OCI-LY1 (cell line): ENCODE results near the gene EXOSC2.

Source experiments
- H2AFZ ChIP-seq: fragments of 200-600 bp; sonication (generic), shearing (Covaris generic); 2 replicates; pipeline ENCODE4 v1.6.0; 2014; ENCODE audit warnings: antibody characterized with exemption, mild to moderate bottlenecking, low read length
- H3F3A ChIP-seq: fragments of 200-600 bp; sonication (generic), shearing (Covaris generic); 2 replicates; pipeline ENCODE4 v1.6.0; 2014; ENCODE audit warnings: mild to moderate bottlenecking, antibody characterized with exemption, low read length, moderate library complexity; ENCODE audit not compliant: insufficient read depth
- H3K27ac ChIP-seq: fragments of 200-600 bp; sonication (generic); 2 replicates; pipeline ENCODE4 v1.5.1; 2014; ENCODE audit warnings: low read length, mixed run types, mild to moderate bottlenecking, low read depth; ENCODE audit not compliant: poor library complexity, severe bottlenecking
- H3K27me3 ChIP-seq: fragments of 200-600 bp; sonication (generic); 2 replicates; pipeline ENCODE4 v1.6.0; 2014; ENCODE audit warnings: antibody characterized with exemption, mild to moderate bottlenecking, low read length, moderate library complexity; ENCODE audit not compliant: insufficient read depth
- H3K36me3 ChIP-seq: fragments of 200-600 bp; sonication (generic); 2 replicates; pipeline ENCODE4 v1.6.1; 2014; ENCODE audit warnings: mild to moderate bottlenecking, antibody characterized with exemption, low read length, moderate library complexity, mixed read lengths; ENCODE audit not compliant: insufficient read depth
- H3K4me1 ChIP-seq: fragments of 200-600 bp; sonication (generic); 2 replicates; pipeline ENCODE4 v1.5.1; 2014; ENCODE audit warnings: mild to moderate bottlenecking, low read length, moderate library complexity; ENCODE audit not compliant: insufficient read depth, severe bottlenecking
- H3K4me2 ChIP-seq: fragments of 200-600 bp; sonication (generic), shearing (Covaris generic); 2 replicates; pipeline ENCODE4 v1.6.1; 2014; ENCODE audit warnings: low read length
- H3K4me3 ChIP-seq: fragments of 200-600 bp; sonication (generic); 2 replicates; pipeline ENCODE4 v1.5.1; 2014; ENCODE audit warnings: low read length, low read depth, mild to moderate bottlenecking, mixed read lengths; ENCODE audit not compliant: poor library complexity, severe bottlenecking
- H3K79me2 ChIP-seq: fragments of 200-600 bp; shearing (Covaris generic); 2 replicates; pipeline ENCODE4 v1.6.1; 2016; ENCODE audit warnings: mixed run types, low read length, mixed read lengths; ENCODE audit not compliant: insufficient read depth
- H3K9ac ChIP-seq: fragments of 200-600 bp; sonication (generic), shearing (Covaris generic); 2 replicates; pipeline ENCODE4 v1.6.1; 2014; ENCODE audit warnings: mild to moderate bottlenecking, low read length, mixed read lengths
- H3K9me2 ChIP-seq: fragments of 200-600 bp; sonication (generic), shearing (Covaris generic); 2 replicates; pipeline ENCODE4 v1.6.1; 2014; ENCODE audit warnings: low read depth, mild to moderate bottlenecking, low read length, mixed read lengths
- H3K9me3 ChIP-seq: fragments of 200-600 bp; shearing (Covaris generic); 2 replicates; pipeline ENCODE4 v1.6.1; 2014; ENCODE audit warnings: low read length, mixed read lengths
- H4K20me1 ChIP-seq: fragments of 200-600 bp; sonication (generic), shearing (Covaris generic); 2 replicates; pipeline ENCODE4 v1.6.0; 2016; ENCODE audit warnings: mild to moderate bottlenecking, low read length; ENCODE audit not compliant: insufficient read depth
- EZH2 ChIP-seq: fragments of 200-600 bp; sonication (generic), shearing (Covaris generic); IDR thresholded peaks from 2 replicates; pipeline ENCODE4 v1.8.0; 2017; ENCODE audit warnings: borderline replicate concordance, mixed run types, mild to moderate bottlenecking, antibody characterized with exemption, low read length, moderate library complexity, mixed read lengths
- TF ChIP-seq, protein P1 (sequence below): fragments of 200-600 bp; sonication (generic), shearing (Covaris generic); IDR thresholded peaks from 2 replicates; pipeline ENCODE4 v1.5.1; 2017; ENCODE audit warnings: mild to moderate bottlenecking, antibody characterized with exemption, low read length, moderate library complexity, mixed read lengths

Gene EXOSC2

DNA sequence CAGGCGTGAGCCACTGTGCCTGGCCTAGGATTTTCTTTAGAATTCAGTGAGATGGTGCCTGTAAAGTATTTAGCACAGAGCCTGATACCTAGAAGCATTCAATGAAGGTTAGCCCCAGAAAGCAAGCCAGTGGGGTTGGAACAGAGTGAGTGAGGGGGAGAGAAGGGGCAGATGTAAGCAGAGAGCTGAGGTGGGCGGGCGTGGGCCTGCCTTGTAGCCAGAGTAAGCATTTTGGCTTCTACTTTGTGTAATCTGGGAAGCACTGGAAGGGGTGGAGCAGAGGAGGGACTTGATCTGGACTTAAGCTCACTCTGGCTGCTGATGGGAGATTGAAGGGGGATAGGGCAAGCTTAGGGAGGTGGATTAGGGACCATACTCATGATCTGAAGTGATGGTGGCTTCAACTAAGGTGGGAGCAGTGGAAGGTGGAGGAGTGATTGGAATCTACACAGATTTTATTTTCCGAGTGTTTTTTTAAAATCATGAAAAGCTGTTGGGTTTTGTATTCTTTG is 2.6 kb downstream of the EXOSC2 start:
- no peak for TF ChIP-seq EZH2
- TF ChIP-seq, protein P1, sequence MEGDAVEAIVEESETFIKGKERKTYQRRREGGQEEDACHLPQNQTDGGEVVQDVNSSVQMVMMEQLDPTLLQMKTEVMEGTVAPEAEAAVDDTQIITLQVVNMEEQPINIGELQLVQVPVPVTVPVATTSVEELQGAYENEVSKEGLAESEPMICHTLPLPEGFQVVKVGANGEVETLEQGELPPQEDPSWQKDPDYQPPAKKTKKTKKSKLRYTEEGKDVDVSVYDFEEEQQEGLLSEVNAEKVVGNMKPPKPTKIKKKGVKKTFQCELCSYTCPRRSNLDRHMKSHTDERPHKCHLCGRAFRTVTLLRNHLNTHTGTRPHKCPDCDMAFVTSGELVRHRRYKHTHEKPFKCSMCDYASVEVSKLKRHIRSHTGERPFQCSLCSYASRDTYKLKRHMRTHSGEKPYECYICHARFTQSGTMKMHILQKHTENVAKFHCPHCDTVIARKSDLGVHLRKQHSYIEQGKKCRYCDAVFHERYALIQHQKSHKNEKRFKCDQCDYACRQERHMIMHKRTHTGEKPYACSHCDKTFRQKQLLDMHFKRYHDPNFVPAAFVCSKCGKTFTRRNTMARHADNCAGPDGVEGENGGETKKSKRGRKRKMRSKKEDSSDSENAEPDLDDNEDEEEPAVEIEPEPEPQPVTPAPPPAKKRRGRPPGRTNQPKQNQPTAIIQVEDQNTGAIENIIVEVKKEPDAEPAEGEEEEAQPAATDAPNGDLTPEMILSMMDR: no peak
- Histone ChIP-seq H3F3A (no peaks in the 10 kb centered on the region), H3K4me1 (peaks cover 17% of the 10 kb centered on the region), H3K9ac (no peak overlapping the region), H3K27me3 (no peaks in the 10 kb centered on the region), H3K27ac (no peak overlapping the region), H3K36me3 (peaks cover 57% of the 10 kb centered on the region), H2AFZ (no peak overlapping the region), H3K4me2 (no peak overlapping the region), H3K4me3 (no peak overlapping the region), H3K9me3 (no peaks in the 10 kb centered on the region; the same call in 1 of the 2 replicates), H3K79me2 (peaks cover 19% of the 10 kb centered on the region), H3K9me2 (no peaks in the 10 kb centered on the region), H4K20me1 (no peaks in the 10 kb centered on the region)

DNA sequence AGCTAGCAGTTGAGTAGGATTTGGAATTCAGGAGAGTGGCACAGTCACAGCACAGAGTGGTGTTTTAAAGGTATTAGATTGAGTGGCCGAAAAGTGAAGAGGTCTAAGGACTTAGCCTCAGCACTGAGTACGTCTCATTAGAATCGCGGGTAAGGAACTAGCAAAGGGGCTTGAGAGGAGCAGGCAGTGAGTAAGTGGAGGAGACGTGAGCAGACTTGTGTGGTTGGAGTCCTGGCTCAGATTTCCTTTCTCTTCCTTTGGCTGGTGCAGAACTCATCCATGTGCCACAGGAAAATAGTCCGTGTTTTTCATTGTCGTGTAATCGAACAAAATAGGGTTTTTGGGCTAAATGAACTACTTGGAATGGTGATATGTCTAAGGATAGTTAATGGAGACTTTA is 3.4 kb downstream of the EXOSC2 start:
- H3K36me3 ChIP-seq: peaks cover 65% of the 10 kb centered on the region
- H3K27ac ChIP-seq: no peak overlapping the region
- H3K9ac ChIP-seq: no peak overlapping the region
- no peaks in the 10 kb centered on the region for H3K9me2 ChIP-seq
- TF ChIP-seq EZH2: no peak
- TF ChIP-seq, protein P1: no peak
- H4K20me1 ChIP-seq: no peaks in the 10 kb centered on the region
- H3K27me3 ChIP-seq: no peaks in the 10 kb centered on the region
- no peaks in the 10 kb centered on the region for H3F3A ChIP-seq
- H3K4me1 ChIP-seq: peaks cover 17% of the 10 kb centered on the region
- no peaks in the 10 kb centered on the region; the same call in 1 of the 2 replicates for H3K9me3 ChIP-seq
- no peak overlapping the region for H2AFZ ChIP-seq
- H3K4me2 ChIP-seq: no peak overlapping the region
- peaks cover 19% of the 10 kb centered on the region for H3K79me2 ChIP-seq
- no peak overlapping the region for H3K4me3 ChIP-seq

DNA sequence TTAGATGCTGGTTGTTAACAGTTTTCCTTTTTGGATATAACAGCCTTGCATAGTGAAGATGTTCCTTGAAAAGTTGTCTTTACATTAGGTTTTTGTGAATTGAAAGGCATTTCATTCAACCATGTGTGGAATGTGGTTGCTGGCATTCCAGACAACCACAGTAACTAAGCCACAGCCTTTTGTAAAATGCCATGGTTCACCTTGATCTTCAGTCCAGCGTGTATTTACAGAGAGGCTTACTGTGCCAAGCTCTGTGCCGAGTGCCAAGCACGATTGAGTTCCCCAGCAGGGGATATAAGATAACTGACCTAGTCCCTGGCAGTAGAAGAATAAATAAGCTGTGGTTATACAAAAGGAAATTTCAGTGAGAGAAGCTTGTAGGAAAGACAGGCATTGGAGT is 4.9 kb downstream of the EXOSC2 start:
- Histone ChIP-seq H3F3A (no peaks in the 10 kb centered on the region), H3K27me3 (no peaks in the 10 kb centered on the region), H3K79me2 (peaks cover 19% of the 10 kb centered on the region), H3K36me3 (peaks cover 80% of the 10 kb centered on the region), H3K4me2 (no peak overlapping the region), H3K27ac (no peak overlapping the region), H3K4me1 (peaks cover 12% of the 10 kb centered on the region), H4K20me1 (no peaks in the 10 kb centered on the region), H3K4me3 (no peak overlapping the region), H2AFZ (no peak overlapping the region), H3K9ac (no peak overlapping the region), H3K9me2 (no peaks in the 10 kb centered on the region), H3K9me3 (no peaks in the 10 kb centered on the region)
- no peak for TF ChIP-seq EZH2
- TF ChIP-seq, protein P1: no peak
